GM12878 (cell line): Measurements from ENCODE around the gene NAALADL2. TPM values are rescaled to one million over a fixed set of nuclear protein-coding genes. Genes with fewer than 3 reads are reported as not detected.

Source experiments
- ATAC-seq: fragments of 200-7000 bp; cut with Tn5 transposase; 3 replicates; pipeline ENCODE4 v1.9.1; 2020; ENCODE audit warnings: mild to moderate bottlenecking, moderate library complexity
- Bru-seq: library from RNA; stranded (reverse); fragments of 400-500 nt; gene quantifications from one replicate; lab custom pipeline; 2021; lab: Mats Ljungman, UMichigan
- BruChase-seq, 2 experiments: library from RNA; stranded (reverse); fragments of 400-500 nt; gene quantifications; one replicate each; lab custom pipeline; 2021; lab: Mats Ljungman, UMichigan
- BruUV-seq: library from RNA; stranded (reverse); fragments of 400-500 nt; replicated peaks from 2 replicates; lab custom pipeline; 2021; lab: Mats Ljungman, UMichigan
- CTCF ChIA-PET: fragments of 300-600 bp; sonication (Branson Sonifier 250); formaldehyde crosslinking; extraction: SDS; loops from one replicate; lab custom pipeline; 2021; ENCODE audit warnings: inconsistent platforms; lab: Yijun Ruan, JAX
- POLR2A ChIA-PET: fragments of 350-600 bp; formaldehyde crosslinking; extraction: SDS; loops from one replicate; lab custom pipeline; 2021; ENCODE audit warnings: inconsistent platforms; lab: Charles Lee
- RAD21 ChIA-PET: fragments of 300-600 bp; sonication (Branson Sonifier 250); formaldehyde crosslinking; loops from one replicate; lab custom pipeline; 2023; ENCODE audit warnings: antibody characterized with exemption; ENCODE audit not compliant: unreplicated experiment; lab: Charles Lee
- SMC1A ChIA-PET: fragments of 300-600 bp; sonication (Branson Sonifier 250); formaldehyde crosslinking; loops from one replicate; lab custom pipeline; 2023; ENCODE audit not compliant: unreplicated experiment, uncharacterized antibody; lab: Charles Lee
- DNase-seq: peaks from one replicate; pipeline ENCODE4 v3.0.0-alpha.2; 2011; ENCODE audit warnings: low read depth, low spot score
- FAIRE-seq: peaks from 3 replicates; lab custom pipeline; 2011; peaks lifted over from hg19 to GRCh38; lab: Jason Lieb, UNC
- H2AFZ ChIP-seq: 2 replicates; pipeline ENCODE4 v1.6.0; 2011; ENCODE audit warnings: low read depth, low read length, control low read depth; ENCODE audit not compliant: control insufficient read depth
- H3K27ac ChIP-seq: 2 replicates; pipeline ENCODE4 v1.5.1; 2011; ENCODE audit warnings: control low read depth; ENCODE audit not compliant: control insufficient read depth, insufficient read depth
- H3K27me3 ChIP-seq, 2 experiments: replicated peaks in 1 of 2; 2 replicates each; pipeline versions ENCODE4 v1.6.0 to v1.6.1; 2011; ENCODE audit warnings: low read length in 1 of 2; ENCODE audit not compliant: control insufficient read depth in 2 of 2, insufficient read depth in 2 of 2
- H3K36me3 ChIP-seq, 2 experiments: 2 replicates each; pipeline ENCODE4 v1.5.1; 2011; ENCODE audit warnings: low read length in 1 of 2; ENCODE audit not compliant: control insufficient read depth in 2 of 2, insufficient read depth in 2 of 2
- H3K4me1 ChIP-seq: 2 replicates; pipeline ENCODE4 v1.6.1; 2011; ENCODE audit warnings: mild to moderate bottlenecking, low read length, moderate library complexity, mixed read lengths; ENCODE audit not compliant: control insufficient read depth, insufficient read depth
- H3K4me2 ChIP-seq: 2 replicates; pipeline ENCODE4 v1.6.0; 2011; ENCODE audit warnings: control low read depth; ENCODE audit not compliant: control insufficient read depth, insufficient read depth
- H3K4me3 ChIP-seq: fragments of 200-600 bp; sonication (generic); 2 replicates; pipeline ENCODE4 v1.5.1; 2016
- H3K79me2 ChIP-seq: 2 replicates; pipeline ENCODE4 v1.6.0; 2011; ENCODE audit warnings: low read length; ENCODE audit not compliant: control insufficient read depth, insufficient read depth
- H3K9ac ChIP-seq: 2 replicates; pipeline ENCODE4 v1.8.0; 2011; ENCODE audit warnings: low read length, control low read depth, mixed read lengths; ENCODE audit not compliant: control insufficient read depth, insufficient read depth
- H3K9me3 ChIP-seq: replicated peaks from 3 replicates; pipeline ENCODE4 v1.5.1; 2011; ENCODE audit warnings: mild to moderate bottlenecking, low read length; ENCODE audit not compliant: control insufficient read depth, insufficient read depth
- H4K20me1 ChIP-seq: 2 replicates; pipeline ENCODE4 v1.6.0; 2011; ENCODE audit not compliant: control insufficient read depth, insufficient read depth
- HCFC1 ChIP-seq: fragments of 150-350 bp; IDR thresholded peaks from 2 replicates; pipeline ENCODE4 v1.6.1; 2014; ENCODE audit warnings: low read length
- KLF5 ChIP-seq: fragments of 450-650 bp; IDR thresholded peaks from 2 replicates; pipeline ENCODE4 v1.6.1; 2014; ENCODE audit warnings: mild to moderate bottlenecking; ENCODE audit not compliant: partially characterized antibody
- PAX8 ChIP-seq: fragments of 450-650 bp; IDR thresholded peaks from 2 replicates; pipeline ENCODE4 v1.6.1; 2017; ENCODE audit warnings: mild to moderate bottlenecking, moderate library complexity
- POU2F2 ChIP-seq: IDR thresholded peaks from 3 replicates; pipeline ENCODE4 v1.6.1; 2011; ENCODE audit warnings: low read depth, mild to moderate bottlenecking, low read length, borderline replicate concordance
- ZNF687 ChIP-seq: fragments of 450-650 bp; IDR thresholded peaks from 2 replicates; pipeline ENCODE4 v1.6.1; 2017; ENCODE audit warnings: mild to moderate bottlenecking, moderate library complexity
- WGBS: methylation state at CpG from one replicate; pipeline ENCODE4 v1.1.6; 2016; ENCODE audit warnings: low lambda C conversion rate; ENCODE audit not compliant: insufficient replicate concordance, insufficient coverage; ENCODE audit errors: missing lambda C conversion rate; 5-methylcytosine and 5-hydroxymethylcytosine counted together
- in situ Hi-C: fragments of 300-500 bp; cut with MboI; formaldehyde crosslinking; loops from 9 replicates; pipeline ENCODE4 v1.14.3; 2018; ENCODE audit warnings: mixed read lengths
- intact Hi-C: fragments of 100-400 bp; cut with micrococcal nuclease; formaldehyde crosslinking; loops from one replicate; pipeline ENCODE4 v1.14.2; 2022; ENCODE audit not compliant: unreplicated experiment
- long read RNA-seq, 2 experiments: library from polyadenylated mRNA; unstranded; transcript quantifications; one replicate each; pipeline ENCODE4 v2.0.0, GENCODE V29; 2019 to 2020
- polyA minus RNA-seq, 3 experiments: library from RNA; depleted of rRNA, polyadenylated mRNA; stranded (reverse); fragments of >200 nt; gene quantifications; 2 replicates each; pipeline ENCODE4 v1.2.3, GENCODE V29; 2011
- polyA plus RNA-seq, 11 experiments: library from polyadenylated mRNA; depleted of rRNA in 4 of 11; unstranded in 6 of 11; stranded (reverse) in 5 of 11; fragments of >200 nt; fragmentation: Nextera tagmentation in 4 of 11; fragmentation: Illumina TruSeq in 1 of 11; extraction: Ambion mirVana in 4 of 11; extraction: Trizol in 1 of 11; gene quantifications; 1 replicate in 1 of 11; 2 replicates in 10 of 11; pipeline versions ENCODE4 v1.2.1 to v1.2.3, GENCODE V29; 2011 to 2016; ENCODE audit warnings: inconsistent platforms in 2 of 11, missing spikeins in 2 of 11, low read depth in 1 of 11
- total RNA-seq, 4 experiments: library from RNA; depleted of rRNA in 3 of 4; stranded (reverse); fragments of >200 nt in 3 of 4; fragmentation: Illumina TruSeq in 1 of 4; extraction: Trizol in 1 of 4; gene quantifications; 2 replicates each; pipeline versions ENCODE4 v1.2.1 to v1.2.3, GENCODE V29; 2013 to 2021
- TF ChIP-seq, protein P1 (sequence below): IDR thresholded peaks from 2 replicates; pipeline ENCODE4 v1.6.1; 2012; ENCODE audit warnings: low read depth, low read length, improper control_type of control experiment

NAALADL2 gene
- total RNA-seq (2013; cell fraction: nucleolus; rRNA removed): 3.9 and 6.9 TPM in 2 replicates
- 0.06 and 0.16 TPM in 2 replicates for total RNA-seq (2014; rRNA removed)
- 0.31 and 0.37 TPM in 2 replicates for total RNA-seq (2014; rRNA removed; fragmentation: Illumina TruSeq; extraction: Trizol)
- total RNA-seq (2021): 0.27 and 0.41 TPM in 2 replicates
- 0.34 TPM for polyA plus RNA-seq (2011; ENCODE audit: low read depth)
- 0.41 and 0.68 TPM in 2 replicates for polyA plus RNA-seq (2011; rRNA removed)
- polyA plus RNA-seq (2011; cell fraction: cytosol; rRNA removed): 0.02 and 0.03 TPM in 2 replicates
- 0.25 and 0.31 TPM in 2 replicates for polyA plus RNA-seq (2011; cell fraction: nucleus; rRNA removed)
- 0.86 and 0.87 TPM in 2 replicates for polyA plus RNA-seq (2012)
- 0.15 and 0.41 TPM in 2 replicates for polyA plus RNA-seq (2014; fragmentation: Illumina TruSeq; extraction: Trizol)
- polyA plus RNA-seq (2014; fragmentation: Nextera tagmentation; extraction: Ambion mirVana): 1 to 10 TPM; 1.1 to 5.6 TPM
- polyA plus RNA-seq (2014; rRNA removed): 0.23 and 0.51 TPM in 2 replicates
- 10 to 100 TPM in 1 of 2 experiments, 1 to 10 TPM in 1; 9.6 to 10.8 TPM for polyA plus RNA-seq (2016; fragmentation: Nextera tagmentation; extraction: Ambion mirVana)
- 0.72 and 0.95 TPM in 2 replicates for polyA minus RNA-seq (2011; rRNA and poly(A)+ RNA removed)
- polyA minus RNA-seq (2011; cell fraction: cytosol; rRNA and poly(A)+ RNA removed): 0.42 TPM in 1 of 2 replicates, not detected in the other
- 3.3 and 3.5 TPM in 2 replicates for polyA minus RNA-seq (2011; cell fraction: nucleus; rRNA and poly(A)+ RNA removed)
- percentile 13 among the genes with signal in this experiment for Bru-seq, nascent RNA
- percentile 8 among the genes with signal in this experiment for BruChase-seq, experiment 1, labeled RNA remaining after a 6-hour chase
- percentile 10 among the genes with signal in this experiment for BruChase-seq, experiment 2, labeled RNA remaining after a 2-hour chase
- long read RNA-seq, experiment 1, partial matches to known transcripts: 0 of 1 reads
- long read RNA-seq, experiment 1, other reads (novel, unspliced or antisense): 1 of 1 reads
- long read RNA-seq, experiment 2, partial matches to known transcripts: 0 of 124 reads
- long read RNA-seq, experiment 2, other reads (novel, unspliced or antisense): 123 of 124 reads

- ChIA-PET CTCF (no interaction called here), RAD21 (no interaction called here), SMC1A (no interaction called here), POLR2A (no interaction called here)
- ATAC-seq (no peak), FAIRE-seq (no peak), DNase-seq (no peak)
- no peaks in the 10 kb centered on the region for H3K79me2 ChIP-seq
- 4% methylated on average over 5 of the region's 5 CpGs for WGBS
- in situ Hi-C loops (no loop called here), intact Hi-C loops (no loop called here)
- no peaks in the 10 kb centered on the region for H3K4me1 ChIP-seq
- H3K27ac ChIP-seq: no peak within 1 kb of the TSS
- no peaks in the 10 kb centered on the region for H4K20me1 ChIP-seq
- no peaks in the 10 kb centered on the region for H3K36me3 ChIP-seq
- no peak within 1 kb of the TSS for H3K4me2 ChIP-seq
- no peak within 1 kb of the TSS for H3K9ac ChIP-seq
- no peak within 1 kb of the TSS for H3K4me3 ChIP-seq
- no peak within 1 kb of the TSS for H2AFZ ChIP-seq
- H3K9me3 ChIP-seq: no peaks in the 10 kb centered on the region
- no TSS peak for BruUV-seq
- no peaks in the 10 kb centered on the region for H3K27me3 ChIP-seq
- TF ChIP-seq HCFC1 (no peak), ZNF687 (no peak), POU2F2 (no peak), KLF5 (no peak), PAX8 (no peak)
- TF ChIP-seq, protein P1, sequence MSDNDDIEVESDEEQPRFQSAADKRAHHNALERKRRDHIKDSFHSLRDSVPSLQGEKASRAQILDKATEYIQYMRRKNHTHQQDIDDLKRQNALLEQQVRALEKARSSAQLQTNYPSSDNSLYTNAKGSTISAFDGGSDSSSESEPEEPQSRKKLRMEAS: no peak
- TF ChIP-seq, all 136 proteins: peak for 0
These were observed at the start of gene NAALADL2 for GRCh38 chr3:174859114-174859735. Gene NAALADL2, plus strand, starts transcription at chr3:174859334.
